ENCODE data around the gene STEAP1B. TPM values are rescaled to one million over a fixed set of nuclear protein-coding genes. Genes with fewer than 3 reads are reported as not detected.
"Not testable (repeated sequence)": the region's sequence is repeated elsewhere in the genome, so short reads cannot be mapped to it uniquely, and the experiment has no call there.

STEAP1B gene
- total RNA-seq (2014; rRNA removed; shearing (Covaris generic); ENCODE audit: low replicate concordance), result not detected in 2 replicates

GRCh38 chr7:22499888-22500689 is at the start of gene STEAP1B:
Gene STEAP1B, minus strand, starts transcription at chr7:22500188. Its CDS starts 5,333 bp downstream, at chr7:22494855.
- not testable (repeated sequence) for H3K4me2 ChIP-seq (ENCODE audit: low read depth, low read length, poor library complexity, severe bottlenecking); H3K9me3 ChIP-seq (ENCODE audit: low read length); H3K27ac ChIP-seq (ENCODE audit: low read length); H3K36me3 ChIP-seq (ENCODE audit: insufficient read depth, low read length); H2AFZ ChIP-seq (ENCODE audit: low read length); H3K9ac ChIP-seq (ENCODE audit: low read length); H3K9me2 ChIP-seq (replicated peaks; ENCODE audit: insufficient read depth, low read length); H3K27me3 ChIP-seq (ENCODE audit: low read length); H3K79me2 ChIP-seq (ENCODE audit: low read length); H3K4me3 ChIP-seq (ENCODE audit: low read length); H3K4me1 ChIP-seq (ENCODE audit: low read length); H4K20me1 ChIP-seq (ENCODE audit: insufficient read depth, low read depth, low read length)
- DNase-seq, result peak; percentile 75

DNA sequence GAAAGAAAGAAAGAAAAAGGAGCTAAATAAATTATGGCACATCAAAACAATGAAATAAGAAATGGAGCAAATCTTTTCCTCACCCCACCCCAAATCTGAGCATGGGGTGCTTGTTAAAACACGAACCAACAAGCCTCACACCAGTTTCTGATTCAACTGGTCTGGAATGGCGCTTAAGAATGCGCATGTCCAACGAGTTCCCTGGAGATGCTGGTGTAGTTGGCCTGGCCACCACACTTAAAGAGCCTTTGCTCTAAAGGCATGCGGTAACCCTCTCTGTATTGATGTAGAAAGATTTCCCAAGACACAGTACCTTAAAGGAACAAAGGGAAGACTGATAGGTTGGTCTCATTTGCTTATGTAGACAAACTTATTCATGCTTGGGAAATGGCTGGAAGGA is 49.1 kb upstream of the STEAP1B start:
- no peak overlapping the region for H3K4me3 ChIP-seq (ENCODE audit: low read length)
- no peaks in the 10 kb centered on the region for H3K36me3 ChIP-seq (ENCODE audit: insufficient read depth, low read length)
- H4K20me1 ChIP-seq (ENCODE audit: insufficient read depth, low read depth, low read length), result no peaks in the 10 kb centered on the region
- no peak overlapping the region for H2AFZ ChIP-seq (ENCODE audit: low read length)
- no peaks in the 10 kb centered on the region for H3K9me2 ChIP-seq (replicated peaks; ENCODE audit: insufficient read depth, low read length)
- no peaks in the 10 kb centered on the region for H3K4me1 ChIP-seq (ENCODE audit: low read length)
- DNase-seq, result no peak
- H3K9me3 ChIP-seq (ENCODE audit: low read length), result no peaks in the 10 kb centered on the region
- no peak overlapping the region for H3K4me2 ChIP-seq (ENCODE audit: low read depth, low read length, poor library complexity, severe bottlenecking)
- H3K9ac ChIP-seq (ENCODE audit: low read length), result no peak overlapping the region
- H3K79me2 ChIP-seq (ENCODE audit: low read length), result no peaks in the 10 kb centered on the region
- no peak overlapping the region for H3K27ac ChIP-seq (ENCODE audit: low read length)
- no peaks in the 10 kb centered on the region for H3K27me3 ChIP-seq (ENCODE audit: low read length)

DNA sequence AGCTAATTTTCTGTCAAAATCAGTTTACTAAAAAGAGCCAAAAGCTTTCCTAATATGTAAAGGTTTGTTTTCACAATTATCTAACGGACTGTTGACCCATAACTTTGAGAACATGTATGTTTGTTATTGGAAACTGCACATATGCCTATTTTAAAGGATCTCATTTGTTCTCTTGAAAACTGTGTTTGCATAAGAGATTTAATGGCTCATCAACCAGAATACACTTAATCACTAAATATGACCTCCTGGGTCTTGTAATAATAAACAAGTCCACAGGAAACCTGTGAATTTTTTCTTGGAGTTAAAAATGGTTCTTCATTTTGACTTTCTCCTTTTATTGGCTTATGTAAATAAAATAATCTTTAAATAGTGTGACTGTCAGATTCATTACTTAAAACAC is 48.3 kb upstream of the STEAP1B start:
- DNase-seq, result no peak
- Histone ChIP-seq H3K27me3 (ENCODE audit: low read length) (no peaks in the 10 kb centered on the region), H3K9ac (ENCODE audit: low read length) (no peak overlapping the region)

DNA sequence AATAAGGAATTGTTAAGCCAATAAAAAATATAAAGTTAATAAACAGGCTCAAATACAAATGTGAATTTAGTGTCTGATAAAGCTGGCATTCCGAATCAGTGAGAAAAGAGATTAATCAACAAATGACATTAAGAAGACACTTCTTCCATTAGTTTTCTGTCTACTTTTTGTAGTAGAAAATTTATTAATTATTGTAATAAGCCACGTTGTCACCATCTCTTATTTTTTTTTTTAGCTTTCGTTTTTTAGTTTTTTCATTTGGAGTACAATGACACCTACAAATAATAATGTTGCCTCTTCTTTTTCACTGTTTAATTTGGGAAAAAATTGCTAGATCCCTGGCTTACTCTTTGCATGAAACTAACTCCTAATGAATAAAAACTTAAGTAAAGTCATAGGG is 46.8 kb upstream of the STEAP1B start:
- Histone ChIP-seq H3K9me2 (replicated peaks; ENCODE audit: insufficient read depth, low read length) (no peaks in the 10 kb centered on the region), H3K27me3 (ENCODE audit: low read length) (no peaks in the 10 kb centered on the region)

More for the DNA sequence above, 48.3 kb upstream of the STEAP1B start:
- Histone ChIP-seq H2AFZ (ENCODE audit: low read length) (no peak overlapping the region), H3K4me2 (ENCODE audit: low read depth, low read length, poor library complexity, severe bottlenecking) (no peak overlapping the region), H3K4me1 (ENCODE audit: low read length) (no peaks in the 10 kb centered on the region), H3K9me2 (replicated peaks; ENCODE audit: insufficient read depth, low read length) (no peaks in the 10 kb centered on the region), H3K9me3 (ENCODE audit: low read length) (no peaks in the 10 kb centered on the region), H3K79me2 (ENCODE audit: low read length) (no peaks in the 10 kb centered on the region), H4K20me1 (ENCODE audit: insufficient read depth, low read depth, low read length) (no peaks in the 10 kb centered on the region), H3K4me3 (ENCODE audit: low read length) (no peak overlapping the region), H3K36me3 (ENCODE audit: insufficient read depth, low read length) (no peaks in the 10 kb centered on the region), H3K27ac (ENCODE audit: low read length) (no peak overlapping the region)

GRCh38 chr7:22545529-22545928 is 45.5 kb upstream of the STEAP1B start:
- Histone ChIP-seq H3K79me2 (ENCODE audit: low read length) (no peaks in the 10 kb centered on the region), H3K4me3 (ENCODE audit: low read length) (no peak overlapping the region), H3K9me3 (ENCODE audit: low read length) (no peaks in the 10 kb centered on the region), H3K27ac (ENCODE audit: low read length) (no peak overlapping the region), H2AFZ (ENCODE audit: low read length) (no peak overlapping the region), H3K4me2 (ENCODE audit: low read depth, low read length, poor library complexity, severe bottlenecking) (no peak overlapping the region), H3K4me1 (ENCODE audit: low read length) (no peaks in the 10 kb centered on the region), H3K9me2 (replicated peaks; ENCODE audit: insufficient read depth, low read length) (no peaks in the 10 kb centered on the region), H3K36me3 (ENCODE audit: insufficient read depth, low read length) (no peaks in the 10 kb centered on the region), H4K20me1 (ENCODE audit: insufficient read depth, low read depth, low read length) (no peaks in the 10 kb centered on the region), H3K27me3 (ENCODE audit: low read length) (no peaks in the 10 kb centered on the region), H3K9ac (ENCODE audit: low read length) (no peak overlapping the region)
- DNase-seq, result no peak

More for the DNA sequence above, 46.8 kb upstream of the STEAP1B start:
- no peaks in the 10 kb centered on the region for H3K9me3 ChIP-seq (ENCODE audit: low read length)
- no peaks in the 10 kb centered on the region for H3K79me2 ChIP-seq (ENCODE audit: low read length)
- no peak for DNase-seq
- H3K4me3 ChIP-seq (ENCODE audit: low read length), result no peak overlapping the region
- no peak overlapping the region for H3K9ac ChIP-seq (ENCODE audit: low read length)
- no peak overlapping the region for H3K27ac ChIP-seq (ENCODE audit: low read length)
- H2AFZ ChIP-seq (ENCODE audit: low read length), result no peak overlapping the region
- no peaks in the 10 kb centered on the region for H3K36me3 ChIP-seq (ENCODE audit: insufficient read depth, low read length)
- no peaks in the 10 kb centered on the region for H3K4me1 ChIP-seq (ENCODE audit: low read length)
- no peaks in the 10 kb centered on the region for H4K20me1 ChIP-seq (ENCODE audit: insufficient read depth, low read depth, low read length)
- no peak overlapping the region for H3K4me2 ChIP-seq (ENCODE audit: low read depth, low read length, poor library complexity, severe bottlenecking)

DNA sequence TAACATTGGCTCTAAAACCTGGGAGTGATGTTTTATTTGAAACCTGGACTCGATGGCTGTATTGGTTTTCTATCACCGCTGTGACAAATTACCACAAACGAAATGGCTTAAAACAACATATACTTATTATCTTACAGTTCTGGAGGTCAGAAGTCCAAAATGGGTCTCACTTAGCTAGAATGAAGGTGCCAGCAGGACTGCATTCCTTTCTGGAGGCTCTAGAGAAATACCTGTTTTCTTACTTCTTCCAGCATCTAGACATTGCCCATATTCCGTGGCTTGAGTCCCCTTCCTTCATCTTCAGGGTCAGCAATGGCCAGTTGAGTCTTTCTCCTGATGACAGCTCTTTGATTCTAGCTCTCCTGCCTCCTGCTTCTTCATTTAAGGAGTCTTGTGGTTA is 44.3 kb upstream of the STEAP1B start:
- Histone ChIP-seq H3K27ac (ENCODE audit: low read length) (no peak overlapping the region), H3K9me3 (ENCODE audit: low read length) (no peaks in the 10 kb centered on the region), H3K36me3 (ENCODE audit: insufficient read depth, low read length) (no peaks in the 10 kb centered on the region), H3K27me3 (ENCODE audit: low read length) (no peaks in the 10 kb centered on the region), H3K4me1 (ENCODE audit: low read length) (no peaks in the 10 kb centered on the region), H3K9ac (ENCODE audit: low read length) (no peak overlapping the region), H4K20me1 (ENCODE audit: insufficient read depth, low read depth, low read length) (no peaks in the 10 kb centered on the region), H3K4me3 (ENCODE audit: low read length) (no peak overlapping the region), H3K4me2 (ENCODE audit: low read depth, low read length, poor library complexity, severe bottlenecking) (no peak overlapping the region), H2AFZ (ENCODE audit: low read length) (no peak overlapping the region), H3K9me2 (replicated peaks; ENCODE audit: insufficient read depth, low read length) (no peaks in the 10 kb centered on the region), H3K79me2 (ENCODE audit: low read length) (no peaks in the 10 kb centered on the region)
- no peak for DNase-seq

GRCh38 chr7:22543169-22543568 is 43.2 kb upstream of the STEAP1B start:
- no peak overlapping the region for H3K9ac ChIP-seq (ENCODE audit: low read length)
- DNase-seq, result no peak
- H3K79me2 ChIP-seq (ENCODE audit: low read length), result no peaks in the 10 kb centered on the region
- no peaks in the 10 kb centered on the region for H3K9me2 ChIP-seq (replicated peaks; ENCODE audit: insufficient read depth, low read length)
- H4K20me1 ChIP-seq (ENCODE audit: insufficient read depth, low read depth, low read length), result no peaks in the 10 kb centered on the region
- H3K4me3 ChIP-seq (ENCODE audit: low read length), result no peak overlapping the region
- H3K27ac ChIP-seq (ENCODE audit: low read length), result no peak overlapping the region
- H2AFZ ChIP-seq (ENCODE audit: low read length), result no peak overlapping the region
- H3K36me3 ChIP-seq (ENCODE audit: insufficient read depth, low read length), result no peaks in the 10 kb centered on the region
- H3K4me2 ChIP-seq (ENCODE audit: low read depth, low read length, poor library complexity, severe bottlenecking), result no peak overlapping the region
- no peaks in the 10 kb centered on the region for H3K27me3 ChIP-seq (ENCODE audit: low read length)
- no peaks in the 10 kb centered on the region for H3K4me1 ChIP-seq (ENCODE audit: low read length)
- H3K9me3 ChIP-seq (ENCODE audit: low read length), result no peaks in the 10 kb centered on the region

GRCh38 chr7:22542669-22543068 is 42.7 kb upstream of the STEAP1B start:
- H3K4me3 ChIP-seq (ENCODE audit: low read length), result no peak overlapping the region
- no peaks in the 10 kb centered on the region for H3K9me2 ChIP-seq (replicated peaks; ENCODE audit: insufficient read depth, low read length)
- H2AFZ ChIP-seq (ENCODE audit: low read length), result no peak overlapping the region
- H3K27ac ChIP-seq (ENCODE audit: low read length), result no peak overlapping the region
- H3K36me3 ChIP-seq (ENCODE audit: insufficient read depth, low read length), result no peaks in the 10 kb centered on the region
- no peaks in the 10 kb centered on the region for H3K4me1 ChIP-seq (ENCODE audit: low read length)
- H3K9ac ChIP-seq (ENCODE audit: low read length), result no peak overlapping the region
- no peak overlapping the region for H3K4me2 ChIP-seq (ENCODE audit: low read depth, low read length, poor library complexity, severe bottlenecking)
- H3K9me3 ChIP-seq (ENCODE audit: low read length), result no peaks in the 10 kb centered on the region
- DNase-seq, result no peak
- no peaks in the 10 kb centered on the region for H3K79me2 ChIP-seq (ENCODE audit: low read length)
- no peaks in the 10 kb centered on the region for H4K20me1 ChIP-seq (ENCODE audit: insufficient read depth, low read depth, low read length)
- H3K27me3 ChIP-seq (ENCODE audit: low read length), result no peaks in the 10 kb centered on the region

All from Karpas-422 (cell line).